Fibroblast of skin of left biceps (primary cell): ENCODE measurements around the gene COL9A3.
"Not testable (repeated sequence)": the region's sequence is repeated elsewhere in the genome, so short reads cannot be mapped to it uniquely, and the experiment has no call there.

Source experiments
- DNase-seq, 2 experiments: peaks; one replicate each; pipeline ENCODE4 v3.0.0-alpha.2; 2013; ENCODE audit warnings: low read depth in 2 of 2

COL9A3 gene

DNA sequence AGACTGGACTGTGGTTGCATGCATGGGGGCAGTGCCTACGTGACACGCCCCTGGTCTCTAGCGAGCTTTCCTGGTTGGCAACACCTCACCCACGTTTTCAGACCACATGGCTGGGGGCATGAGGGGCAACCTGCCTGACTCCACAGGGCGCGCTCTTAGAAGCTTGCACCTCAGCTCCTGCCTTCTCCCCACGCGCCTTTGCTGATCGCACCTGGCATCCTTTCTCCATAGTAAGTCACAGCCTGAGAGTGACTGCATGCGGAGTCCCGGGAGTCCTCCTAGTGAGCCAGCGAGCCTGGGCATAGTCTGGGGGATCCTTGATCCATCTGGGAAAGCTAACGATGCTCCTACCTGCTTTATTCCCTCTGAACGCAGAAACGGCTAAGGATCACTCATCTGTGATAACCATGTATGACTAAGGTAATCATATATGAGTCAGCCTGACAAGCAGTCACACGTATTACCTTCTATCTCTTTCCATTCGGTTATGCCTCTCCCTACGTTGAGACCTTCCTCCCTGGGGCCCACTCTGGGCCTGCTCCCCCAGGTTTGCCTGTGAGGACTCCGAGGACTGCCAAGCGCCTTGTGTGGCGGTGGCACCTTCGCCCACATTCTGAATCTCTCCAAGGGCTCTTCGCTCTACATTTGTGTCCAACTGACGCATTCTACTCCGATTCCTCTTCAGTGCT, 40.2 kb downstream of the COL9A3 start:
- DNase-seq, result no peak

DNA sequence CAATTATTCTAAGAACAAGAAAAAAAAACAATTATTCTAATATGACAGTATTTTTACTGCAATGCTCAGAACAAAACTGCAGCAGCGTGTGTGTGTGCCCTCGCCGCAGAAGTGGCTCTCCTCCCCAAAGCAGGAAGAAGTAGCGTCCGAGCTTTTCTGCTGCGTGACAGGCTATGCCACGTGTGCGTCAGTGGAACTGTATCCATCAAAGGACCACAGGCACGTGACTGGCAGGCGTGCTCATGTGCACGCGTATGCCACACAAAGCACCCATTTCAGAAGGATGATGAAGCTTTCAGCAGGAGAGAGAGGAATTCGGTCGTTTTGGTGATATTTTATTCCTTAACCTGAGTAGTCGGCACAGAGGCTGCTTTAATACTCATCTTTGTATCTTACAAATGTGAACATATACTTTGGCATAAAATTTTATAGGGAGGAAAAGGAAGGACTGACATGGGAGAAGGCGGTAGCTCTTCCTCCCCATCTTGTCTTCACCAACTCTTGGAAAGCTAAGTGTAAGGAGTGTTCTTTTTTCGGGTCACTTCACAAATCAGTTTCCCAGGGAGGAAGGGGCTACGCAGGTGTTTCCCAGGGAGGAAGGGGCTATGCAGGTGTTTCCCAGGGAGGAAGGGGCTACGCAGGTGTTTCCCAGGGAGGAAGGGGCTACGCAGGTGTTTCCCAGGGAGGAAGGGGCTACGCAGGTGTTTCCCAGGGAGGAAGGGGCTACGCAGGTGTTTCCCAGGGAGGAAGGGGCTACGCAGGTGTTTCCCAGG, 41.4 kb downstream of the COL9A3 start:
- DNase-seq, result no peak

DNA sequence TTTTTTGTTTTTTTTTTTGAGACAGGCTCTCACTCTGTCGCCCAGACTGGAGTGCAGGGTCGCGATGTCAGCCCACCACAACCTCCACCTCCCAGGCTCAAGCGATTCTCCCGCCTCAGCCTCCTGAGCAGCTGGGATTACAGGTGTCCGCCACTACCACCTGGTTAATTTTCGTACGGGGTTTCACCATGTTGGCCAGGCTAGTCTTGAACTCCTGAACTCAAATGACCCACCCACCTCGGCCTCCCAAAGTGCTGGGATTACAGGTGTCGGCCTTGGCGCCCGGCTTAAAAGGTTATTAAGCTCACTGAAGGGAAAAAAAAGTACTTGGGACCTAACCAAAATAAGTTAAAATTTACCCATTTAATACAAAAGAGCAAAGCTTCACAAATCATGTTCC, 42.9 kb downstream of the COL9A3 start:
- DNase-seq, result no peak

- DNase-seq, result no peak
Observed at GRCh38 chr20:62860391-62860923, 43.6 kb downstream of the COL9A3 start.

DNA sequence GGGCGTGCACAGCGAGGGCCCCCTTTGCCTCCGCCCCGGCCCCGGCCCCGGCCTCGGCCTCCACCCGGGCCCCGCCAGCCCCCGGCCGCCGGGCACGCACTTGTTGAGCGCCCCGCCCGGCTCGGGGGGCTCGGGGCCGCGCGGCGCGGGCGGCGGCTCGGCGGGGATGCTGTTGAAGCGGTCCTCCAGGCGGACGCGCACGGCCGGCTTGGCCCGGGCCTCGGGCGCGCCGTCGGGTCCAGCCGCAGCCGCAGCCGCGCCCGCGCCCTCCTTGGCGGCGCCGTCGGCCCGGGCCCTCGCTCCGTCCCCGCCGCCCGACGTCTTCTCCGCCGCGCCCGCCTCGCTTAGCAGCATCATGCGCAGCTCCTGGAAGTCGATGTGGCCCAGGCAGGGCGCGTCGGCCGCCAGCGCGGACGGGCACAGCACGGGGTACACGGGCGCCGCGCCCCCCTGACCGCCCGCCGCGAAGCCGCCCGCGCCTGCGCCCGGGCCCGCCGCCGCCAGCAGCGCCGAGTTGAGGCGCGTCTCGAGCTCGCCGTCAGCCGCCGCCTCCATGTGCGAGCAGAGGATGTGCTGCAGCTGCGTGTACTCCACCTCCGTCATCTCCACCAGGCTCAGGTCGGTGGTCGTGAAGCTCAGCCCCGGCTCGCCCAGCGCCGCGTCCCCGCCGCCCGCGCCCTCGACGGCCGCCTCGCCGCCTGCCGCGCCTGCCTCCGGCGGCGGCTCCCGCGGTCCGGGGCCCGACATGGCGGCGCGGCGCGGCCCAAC, 44.3 kb downstream of the COL9A3 start:
- DNase-seq, result no peak

DNA sequence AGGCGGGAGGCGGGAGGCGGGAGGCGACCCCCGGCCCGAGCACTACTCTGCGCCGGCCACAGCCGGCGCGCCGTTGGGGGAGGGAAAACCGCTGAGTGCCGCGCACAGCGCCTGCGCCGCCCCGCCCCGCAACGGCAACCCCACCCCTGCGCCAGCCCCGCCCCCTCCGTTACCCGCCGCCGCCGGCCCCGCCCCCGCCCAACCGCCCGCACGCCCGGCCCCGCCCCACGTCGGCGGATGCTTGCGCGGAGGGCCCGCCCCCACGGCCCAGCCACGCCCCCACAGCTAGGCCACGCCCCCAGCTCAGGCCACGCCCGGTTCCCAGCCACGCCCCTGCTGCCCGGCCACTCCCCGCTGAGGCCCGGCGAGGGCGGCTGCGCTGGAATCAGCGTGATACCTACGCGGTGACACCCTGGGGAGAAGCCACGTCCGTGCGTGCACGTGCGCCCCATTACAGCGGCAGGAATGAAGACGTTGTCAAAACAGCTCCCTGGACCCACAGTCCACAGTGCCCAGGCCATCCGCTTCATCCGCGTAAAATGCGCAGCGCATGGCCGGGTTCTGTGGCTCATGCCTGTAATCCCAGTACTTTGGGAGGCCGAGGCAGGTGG, 45.0 kb downstream of the COL9A3 start, which contains the start of gene TCFL5:
Gene TCFL5, minus strand, starts transcription at position 97 of the 611 bp plus-strand sequence. CDS start 152 bp downstream, outside the sequence.
- peak; percentile 62 to 68 for DNase-seq

GRCh38 chr20:62864207-62864606, 47.4 kb downstream of the COL9A3 start:
- no peak for DNase-seq

GRCh38 chr20:62872184-62872847, 55.5 kb downstream of the COL9A3 start:
- no peak for DNase-seq

GRCh38 chr20:62872862-62873261, 56.0 kb downstream of the COL9A3 start:
- no peak for DNase-seq

DNA sequence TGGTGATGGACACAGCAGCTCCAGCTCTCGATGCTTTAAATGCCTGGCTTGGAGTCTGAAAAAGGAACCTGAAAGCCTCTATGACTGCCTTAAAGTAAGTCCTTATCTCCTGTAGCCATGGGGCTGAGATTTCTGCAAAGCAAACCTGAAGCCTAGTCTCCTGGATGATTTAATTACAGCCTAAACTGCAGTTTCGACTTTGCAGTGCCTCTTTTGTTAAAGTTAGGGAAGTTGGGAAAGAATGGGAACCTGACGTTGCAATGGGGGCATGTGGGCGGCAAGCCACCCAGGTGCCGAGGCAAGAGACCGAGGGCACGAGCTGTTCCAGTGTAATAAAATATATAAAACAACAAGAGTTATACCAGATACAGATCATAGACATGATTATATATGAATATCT, 56.4 kb downstream of the COL9A3 start:
- no peak for DNase-seq

GRCh38 chr20:62873681-62874031, 56.8 kb downstream of the COL9A3 start:
- not testable (repeated sequence) for DNase-seq

DNA sequence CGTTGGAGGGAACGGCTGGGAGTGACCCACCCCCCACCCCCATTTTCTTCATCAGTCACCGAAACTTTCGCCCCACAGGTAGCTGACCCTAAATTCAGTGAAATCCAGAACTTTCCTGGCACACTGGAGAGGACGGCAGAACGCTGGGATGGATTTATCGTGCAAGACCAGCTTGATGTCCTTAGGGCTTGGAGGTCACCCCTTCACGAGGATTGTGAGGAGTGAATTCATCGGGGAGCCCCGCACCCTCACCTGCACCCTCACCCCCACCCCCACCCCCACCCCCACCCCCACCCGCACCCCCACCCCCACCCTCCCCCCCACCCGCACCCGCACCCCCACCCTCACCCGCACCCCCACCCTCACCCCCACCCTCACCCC, 58.1 kb downstream of the COL9A3 start:
- no peak for DNase-seq

DNA sequence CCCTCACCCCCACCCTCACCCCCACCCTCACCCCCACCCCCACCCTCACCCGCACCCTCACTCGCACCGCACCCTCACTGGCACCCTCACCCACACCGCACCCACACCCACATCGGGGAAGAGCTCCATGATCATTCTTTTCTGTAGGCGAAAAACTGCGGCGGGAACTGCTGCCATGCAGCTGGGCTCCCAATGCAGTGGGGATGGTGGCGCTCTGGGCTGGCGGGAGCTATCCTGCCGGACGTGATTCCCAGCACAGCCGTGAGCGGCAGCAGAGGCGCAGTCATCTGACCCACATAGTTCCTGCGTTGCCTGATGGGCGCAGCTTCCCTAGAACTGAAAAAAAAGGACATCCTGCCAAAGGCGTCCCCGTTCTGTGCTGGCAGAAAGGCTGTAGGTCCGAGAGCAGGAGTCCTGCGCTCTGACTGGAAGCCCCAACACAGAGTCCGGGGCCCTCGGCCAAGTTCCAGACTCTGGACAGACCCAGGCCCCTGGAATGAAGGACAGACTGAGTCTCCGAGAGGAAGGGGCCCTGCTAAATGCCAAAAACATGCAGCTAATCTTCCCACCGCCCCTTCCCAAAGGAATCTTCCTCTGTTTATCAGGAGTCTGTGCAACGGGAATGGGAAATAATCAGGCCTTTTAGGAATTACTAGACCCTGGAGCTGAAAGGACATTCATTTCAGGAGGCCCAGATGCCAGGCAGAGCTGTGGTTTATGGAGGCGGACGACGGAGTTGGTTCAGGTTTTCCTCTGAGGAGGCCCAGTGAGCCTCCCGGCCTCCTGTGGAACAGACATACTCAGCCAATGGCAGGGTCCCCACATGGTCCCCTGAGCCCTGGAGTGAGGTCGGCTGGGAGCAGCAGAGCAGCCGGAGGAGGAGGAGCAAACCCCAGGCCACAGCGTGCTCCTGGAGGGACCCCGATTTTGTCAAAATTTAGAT, 58.8 kb downstream of the COL9A3 start:
- DNase-seq, result peak; percentile 56 to 62

- no peak for DNase-seq
Observed at GRCh38 chr20:62876501-62876901, 59.7 kb downstream of the COL9A3 start.

GRCh38 chr20:62876902-62877816, 60.3 kb downstream of the COL9A3 start:
- DNase-seq, result no peak

DNA sequence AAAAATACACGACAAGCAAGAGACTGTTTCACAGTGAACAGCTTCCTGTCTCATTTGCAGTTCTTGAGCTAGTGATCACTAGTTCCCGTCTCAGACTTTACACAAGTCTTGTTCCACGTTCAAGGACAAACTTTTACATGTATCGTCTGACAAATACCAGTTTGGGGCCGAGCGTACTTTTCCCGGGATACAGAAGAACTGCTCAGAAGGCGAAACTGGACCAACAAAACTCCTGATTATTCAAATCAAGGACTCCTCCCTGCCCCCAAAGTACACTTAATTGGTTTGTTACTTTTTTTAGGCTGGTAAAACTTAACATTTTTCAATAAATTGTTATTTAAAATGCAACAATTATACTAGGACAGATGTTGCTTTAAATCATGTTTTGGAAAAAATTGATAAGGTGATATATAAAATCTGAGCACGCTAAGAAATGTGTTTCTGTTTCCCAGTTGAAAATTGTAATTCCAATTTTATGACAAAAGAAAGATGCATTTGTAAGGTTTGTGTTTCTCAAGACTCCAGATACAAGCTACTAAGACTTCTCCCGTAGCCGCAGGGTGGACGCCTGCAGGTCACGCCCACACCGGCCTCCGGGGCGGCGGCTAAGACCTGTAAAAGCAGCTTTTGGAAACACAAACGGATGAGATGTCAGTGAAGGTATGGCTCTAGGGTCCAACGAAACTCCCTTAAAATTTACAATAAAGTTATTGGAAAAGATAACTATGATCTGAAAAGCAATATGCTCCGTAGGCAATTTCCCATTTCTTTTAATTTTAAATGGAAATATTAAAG, 61.6 kb downstream of the COL9A3 start:
- DNase-seq, result no peak

DNA sequence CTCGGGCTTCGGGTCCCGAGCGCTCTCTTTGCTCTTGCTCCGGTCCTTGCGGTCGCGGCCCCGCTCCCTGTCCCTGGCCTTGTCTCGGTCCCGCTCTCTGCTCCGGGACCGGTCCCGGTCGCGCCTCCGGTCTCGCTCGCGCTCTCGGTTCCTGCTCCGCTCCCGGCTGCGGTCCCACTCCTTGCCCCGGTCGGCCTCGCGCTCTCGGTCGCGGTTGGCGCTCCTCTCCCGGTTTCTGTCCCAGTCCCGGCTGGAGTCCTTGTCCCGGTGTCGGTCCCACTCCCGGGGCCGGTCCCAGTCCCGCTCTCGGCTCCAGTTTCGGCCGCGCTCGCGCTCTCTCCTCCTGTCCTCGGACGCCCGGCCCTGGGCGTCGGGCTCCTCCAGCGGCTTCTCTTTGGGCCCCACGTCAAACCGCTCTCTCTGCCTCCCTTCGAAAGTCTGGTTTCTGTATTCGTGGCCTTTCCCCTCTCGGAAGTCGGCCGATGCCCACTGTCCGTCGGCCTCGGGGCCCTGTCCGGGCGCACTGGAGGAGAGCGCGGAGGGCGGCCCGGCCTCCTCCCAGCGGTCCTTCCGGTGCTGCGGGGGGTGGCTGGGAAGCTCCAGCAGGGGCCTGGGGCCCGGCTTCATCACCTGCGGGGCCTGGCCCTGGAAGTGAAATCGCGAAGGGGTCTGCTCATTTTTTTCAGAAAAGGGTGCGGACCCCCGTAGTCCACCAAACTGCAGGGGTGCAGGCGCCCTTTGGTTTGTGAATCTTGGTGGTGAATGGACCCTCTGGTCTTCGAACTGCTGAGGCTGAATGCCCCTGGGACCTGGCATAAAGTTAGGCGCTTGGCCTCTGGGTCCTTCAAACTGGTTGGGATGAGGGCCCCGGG, 62.7 kb downstream of the COL9A3 start:
- no peak for DNase-seq
